Lower lobe of right lung (tissue), 2 donors: ENCODE measurements around the gene DNAJC8. TPM values are rescaled to one million over a fixed set of nuclear protein-coding genes. Genes with fewer than 3 reads are reported as not detected.

ENCODE experiments used
- ATAC-seq, 2 donors: fragments of 200-7000 bp; cut with Tn5 transposase; one replicate each; pipeline ENCODE4 v1.9.1; 2020 to 2022; ENCODE audit warnings: mild to moderate bottlenecking in 2 of 2, moderate library complexity in 2 of 2
- DNase-seq: peaks from one replicate; pipeline ENCODE4 v3.0.0-alpha.2; 2020
- H3K27ac ChIP-seq: fragments of 200-600 bp; one replicate; pipeline ENCODE4 v1.8.0; 2022
- H3K27me3 ChIP-seq: fragments of 200-600 bp; one replicate; pipeline ENCODE4 v1.8.0; 2022; ENCODE audit warnings: low read depth
- H3K36me3 ChIP-seq: fragments of 200-600 bp; one replicate; pipeline ENCODE4 v1.8.0; 2022; ENCODE audit warnings: mild to moderate bottlenecking
- H3K4me1 ChIP-seq: fragments of 200-600 bp; one replicate; pipeline ENCODE4 v1.8.0; 2022
- H3K4me3 ChIP-seq: fragments of 200-600 bp; one replicate; pipeline ENCODE4 v1.8.0; 2022; ENCODE audit warnings: mild to moderate bottlenecking
- H3K9me3 ChIP-seq: fragments of 200-600 bp; one replicate; pipeline ENCODE4 v1.8.0; 2022
- CTCF ChIP-seq: fragments of 200-600 bp; IDR thresholded peaks from one replicate; pipeline ENCODE4 v1.8.0; 2022; ENCODE audit warnings: antibody characterized with exemption, mild to moderate bottlenecking
- intact Hi-C: fragments of 100-400 bp; cut with DNase I; formaldehyde crosslinking; loops from one replicate; pipeline ENCODE4 v1.11.0; 2022
- total RNA-seq: library from RNA; stranded (reverse); fragmentation: NEBNext Ultra II Directional; extraction: Animal tissue kit (Norgen Biotek cat#: 25700); gene quantifications from one replicate; pipeline ENCODE4 v1.2.1, GENCODE V29; 2021
- donor health status: DM: no; HTN: yes; CAD: no; lungs with severe emphysema.

Gene DNAJC8
- total RNA-seq, 1 donor from 2014 or later: 68.9 TPM

DNA sequence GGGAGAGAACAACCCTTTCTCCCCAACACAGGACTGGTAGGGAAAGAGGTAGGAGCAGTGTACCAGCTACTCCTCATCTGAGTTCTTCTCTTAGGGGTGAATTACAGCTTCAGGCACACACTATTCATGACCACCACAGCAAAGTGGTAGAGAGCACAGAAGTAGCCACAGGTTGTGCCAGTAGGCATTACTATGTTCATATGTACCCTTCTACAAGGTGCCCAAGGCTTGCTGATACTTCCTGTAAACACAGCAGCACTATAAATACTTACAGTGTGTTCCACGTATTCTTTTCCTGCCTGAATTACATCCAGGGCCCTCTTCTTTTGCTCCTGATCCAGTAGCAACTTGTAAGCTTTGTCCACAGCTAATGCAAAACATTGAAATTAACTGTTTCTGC lies 23.1 kb downstream of the DNAJC8 start:
- Histone ChIP-seq H3K4me3 (no peak overlapping the region), H3K36me3 (peaks cover 94% of the 10 kb centered on the region), H3K27me3 (no peaks in the 10 kb centered on the region), H3K4me1 (peaks cover 8% of the 10 kb centered on the region), H3K9me3 (no peaks in the 10 kb centered on the region), H3K27ac (no peak overlapping the region)
- no peak for TF ChIP-seq CTCF
- intact Hi-C loops: loop anchor here (2.0 kb wide), 1 partner anchor 119 kb away; no protein-coding TSS in a partner anchor
- no peak for DNase-seq
- ATAC-seq: no peak

DNA sequence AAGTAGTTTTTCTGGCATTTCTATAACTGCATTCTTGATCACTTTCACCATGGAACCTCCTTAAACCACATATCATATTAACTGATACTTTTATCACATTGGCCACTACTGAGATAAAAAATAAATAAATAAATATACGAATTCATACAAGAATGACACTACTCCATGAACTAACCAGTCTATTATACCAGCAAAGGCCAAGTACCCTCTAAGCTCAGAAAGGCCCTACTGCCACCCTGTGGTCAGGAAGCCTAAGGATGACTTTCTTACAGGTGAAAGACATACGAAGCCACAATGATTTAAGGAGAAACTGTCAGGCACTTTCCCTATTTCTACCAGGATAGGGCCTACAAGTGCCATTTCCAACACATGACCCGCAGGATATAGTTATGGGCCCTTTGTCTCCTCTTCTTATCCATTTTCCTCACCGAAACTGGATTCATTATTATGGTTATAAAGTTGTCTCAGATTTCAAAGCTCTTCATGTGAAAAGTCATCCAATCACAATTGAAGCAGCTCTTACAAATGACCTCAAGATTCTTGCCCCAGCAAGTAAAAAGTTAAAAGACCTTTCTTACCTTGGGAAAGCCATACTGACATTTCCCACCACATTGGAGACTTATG lies 23.9 kb downstream of the DNAJC8 start:
- H3K4me3 ChIP-seq: no peak overlapping the region
- H3K27ac ChIP-seq: no peak overlapping the region
- ATAC-seq (peak; percentile 80 to 81), DNase-seq (no peak)
- H3K9me3 ChIP-seq: no peaks in the 10 kb centered on the region
- H3K4me1 ChIP-seq: peaks cover 8% of the 10 kb centered on the region
- peak; percentile 80 for TF ChIP-seq CTCF
- intact Hi-C loops: loop anchor here (2.0 kb wide), 1 partner anchor 118 kb away; no protein-coding TSS in a partner anchor
- peaks cover 94% of the 10 kb centered on the region for H3K36me3 ChIP-seq
- no peaks in the 10 kb centered on the region for H3K27me3 ChIP-seq

DNA sequence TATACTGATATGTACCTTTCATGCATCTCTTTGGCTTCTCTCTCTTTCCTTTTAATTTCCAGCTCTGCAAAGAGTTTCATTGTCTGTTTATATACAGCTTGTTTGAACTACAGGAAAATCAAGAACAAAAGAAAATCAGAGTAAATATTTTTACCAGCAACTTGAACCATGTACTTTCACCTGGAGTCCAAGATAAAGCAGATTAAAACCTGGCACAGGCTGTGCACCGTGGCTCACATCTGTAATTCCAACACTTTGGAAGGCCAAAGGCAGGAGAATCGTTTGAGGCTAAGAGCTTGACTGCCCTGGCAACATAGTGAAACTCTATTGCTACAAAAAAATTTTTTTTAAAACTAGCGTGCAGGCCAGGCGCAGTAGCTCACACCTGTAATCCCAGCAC lies 27.6 kb downstream of the DNAJC8 start:
- no peak for TF ChIP-seq CTCF
- Histone ChIP-seq H3K36me3 (peaks cover 96% of the 10 kb centered on the region), H3K27me3 (no peaks in the 10 kb centered on the region), H3K27ac (no peak overlapping the region), H3K4me3 (no peak overlapping the region), H3K4me1 (peaks cover 8% of the 10 kb centered on the region), H3K9me3 (no peaks in the 10 kb centered on the region)
- ATAC-seq (no peak), DNase-seq (no peak)
- intact Hi-C loops: no loop called here

DNA sequence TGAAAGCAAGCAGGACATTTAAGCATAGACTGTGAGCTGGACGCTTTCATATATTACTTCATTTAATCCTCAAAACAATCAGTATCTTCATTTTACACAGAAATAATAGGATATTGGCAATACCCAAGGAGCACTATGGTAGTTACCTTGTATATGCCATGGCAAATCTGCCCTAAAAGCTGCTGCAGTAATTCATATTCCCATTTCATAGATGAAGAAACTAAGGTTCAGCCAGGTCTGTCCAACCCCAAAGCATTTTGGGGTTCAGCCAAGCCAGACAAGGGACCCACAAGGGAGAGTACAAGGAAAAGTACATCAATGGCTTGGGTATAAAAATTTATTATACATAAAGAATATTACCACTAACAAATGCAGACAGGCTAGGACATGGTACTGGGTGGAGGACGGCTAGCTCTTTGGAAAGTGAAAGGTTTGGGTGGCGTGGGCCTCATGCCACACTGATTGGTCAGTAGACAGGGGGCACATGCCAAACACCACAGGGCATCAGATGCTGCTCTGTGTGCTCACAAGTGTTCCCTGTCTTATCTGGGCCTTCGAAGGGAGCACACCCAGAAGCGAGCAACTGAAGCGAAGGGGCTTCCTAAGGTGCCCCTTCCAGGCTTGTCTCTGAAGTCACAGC lies 32.5 kb downstream of the DNAJC8 start:
- intact Hi-C loops: no loop called here
- Histone ChIP-seq H3K9me3 (no peaks in the 10 kb centered on the region), H3K36me3 (peaks cover 72% of the 10 kb centered on the region), H3K27ac (no peak overlapping the region), H3K4me3 (no peak overlapping the region), H3K27me3 (no peaks in the 10 kb centered on the region), H3K4me1 (peaks cover 10% of the 10 kb centered on the region)
- DNase-seq (no peak), ATAC-seq (no peak)
- no peak for TF ChIP-seq CTCF

- H3K27me3 ChIP-seq: no peaks in the 10 kb centered on the region
- DNase-seq (no peak), ATAC-seq (peak; percentile 57 to 64)
- TF ChIP-seq CTCF: no peak
- H3K36me3 ChIP-seq: peaks cover 64% of the 10 kb centered on the region
- no peak overlapping the region for H3K27ac ChIP-seq
- H3K4me1 ChIP-seq: peaks cover 10% of the 10 kb centered on the region
- no peaks in the 10 kb centered on the region for H3K9me3 ChIP-seq
- no peak overlapping the region for H3K4me3 ChIP-seq
- intact Hi-C loops: no loop called here
Measured at GRCh38 chr1:28199328-28200233, 33.2 kb downstream of the DNAJC8 start.
